DOHH2 (cell line): Measurements from ENCODE around the gene CDHR3.

Source experiments
- H3F3A ChIP-seq: fragments of 200-600 bp; sonication (generic), shearing (Covaris generic); 2 replicates; pipeline ENCODE4 v1.6.0; 2016; ENCODE audit warnings: antibody characterized with exemption, mild to moderate bottlenecking; ENCODE audit not compliant: control insufficient read depth, insufficient read depth
- H3K27ac ChIP-seq: fragments of 200-600 bp; sonication (generic); 2 replicates; pipeline ENCODE4 v1.5.1; 2014; ENCODE audit warnings: low read depth, mild to moderate bottlenecking, low read length, moderate library complexity
- H3K27me3 ChIP-seq: fragments of 200-600 bp; sonication (generic); 2 replicates; pipeline ENCODE4 v1.6.1; 2014; ENCODE audit warnings: mild to moderate bottlenecking, low read length, mixed read lengths; ENCODE audit not compliant: control insufficient read depth
- H3K36me3 ChIP-seq: fragments of 200-600 bp; sonication (generic); 2 replicates; pipeline ENCODE4 v1.6.1; 2014; ENCODE audit warnings: mild to moderate bottlenecking, low read length, moderate library complexity, mixed read lengths; ENCODE audit not compliant: control insufficient read depth
- H3K4me1 ChIP-seq: fragments of 200-600 bp; sonication (generic); 2 replicates; pipeline ENCODE4 v1.6.1; 2014; ENCODE audit warnings: mild to moderate bottlenecking, low read length, mixed read lengths; ENCODE audit not compliant: control insufficient read depth
- H3K4me2 ChIP-seq: fragments of 200-600 bp; sonication (generic); 2 replicates; pipeline ENCODE4 v1.6.0; 2014; ENCODE audit warnings: mild to moderate bottlenecking, low read length, moderate library complexity
- H3K4me3 ChIP-seq: fragments of 200-600 bp; sonication (generic); 2 replicates; pipeline ENCODE4 v1.5.1; 2014; ENCODE audit warnings: mild to moderate bottlenecking, low read length, mixed read lengths
- H3K79me2 ChIP-seq: fragments of 200-600 bp; sonication (generic); 2 replicates; pipeline ENCODE4 v1.6.1; 2014; ENCODE audit warnings: mild to moderate bottlenecking, low read length, mixed read lengths; ENCODE audit not compliant: control insufficient read depth
- H3K9me2 ChIP-seq: fragments of 200-600 bp; sonication (generic); replicated peaks from 2 replicates; pipeline ENCODE4 v1.6.1; 2014; ENCODE audit warnings: mild to moderate bottlenecking, low read length, mixed read lengths; ENCODE audit not compliant: control insufficient read depth
- H3K9me3 ChIP-seq: fragments of 200-600 bp; sonication (generic); 2 replicates; pipeline ENCODE4 v1.6.1; 2014; ENCODE audit warnings: antibody characterized with exemption, low read length, mixed read lengths; ENCODE audit not compliant: control insufficient read depth, insufficient read depth
- H4K20me1 ChIP-seq: fragments of 200-600 bp; sonication (generic); 2 replicates; pipeline ENCODE4 v1.6.0; 2014; ENCODE audit warnings: low read depth, mild to moderate bottlenecking, antibody characterized with exemption, low read length, moderate library complexity; ENCODE audit not compliant: control insufficient read depth, insufficient read depth
- EZH2phosphoT487 ChIP-seq: fragments of 200-600 bp; sonication (generic); IDR thresholded peaks from 2 replicates; pipeline ENCODE4 v1.6.1; 2017; ENCODE audit warnings: borderline replicate concordance, mild to moderate bottlenecking, antibody characterized with exemption, low read length, moderate library complexity, mixed read lengths
- TF ChIP-seq, protein P1 (sequence below): fragments of 200-600 bp; sonication (generic); IDR thresholded peaks from one replicate; pipeline ENCODE4 v1.5.1; 2014; ENCODE audit warnings: antibody characterized with exemption, mild to moderate bottlenecking, low read depth, low read length; ENCODE audit not compliant: poor library complexity, severe bottlenecking

Gene CDHR3

DNA sequence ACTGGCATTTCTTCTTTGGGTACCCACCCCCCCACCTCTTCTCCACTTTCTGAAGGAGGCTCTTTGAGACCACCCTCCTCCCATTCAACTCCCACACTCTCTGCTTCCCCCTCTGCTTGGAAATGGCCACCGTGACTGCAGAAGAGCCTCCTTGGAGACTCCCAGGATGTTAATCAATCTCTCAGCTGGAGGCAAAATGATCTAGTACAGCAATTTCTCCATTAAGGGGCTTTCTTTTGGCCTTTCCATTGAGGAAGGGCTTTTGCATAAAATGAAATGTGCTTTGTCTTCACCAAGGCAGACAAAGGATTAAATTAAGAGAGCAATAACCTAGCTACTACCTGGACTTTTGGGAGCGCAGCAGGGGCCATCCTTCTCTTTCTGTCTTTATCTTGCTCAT is 26.1 kb downstream of the CDHR3 start:
- Histone ChIP-seq H3K27ac (no peak overlapping the region), H4K20me1 (no peaks in the 10 kb centered on the region), H3K36me3 (no peaks in the 10 kb centered on the region), H3K4me1 (peaks cover 24% of the 10 kb centered on the region), H3K9me2 (no peaks in the 10 kb centered on the region), H3F3A (no peaks in the 10 kb centered on the region), H3K9me3 (no peaks in the 10 kb centered on the region), H3K27me3 (peaks cover 18% of the 10 kb centered on the region), H3K4me3 (no peak overlapping the region), H3K4me2 (no peak overlapping the region), H3K79me2 (no peaks in the 10 kb centered on the region)
- no peak for TF ChIP-seq EZH2phosphoT487
- TF ChIP-seq, protein P1, sequence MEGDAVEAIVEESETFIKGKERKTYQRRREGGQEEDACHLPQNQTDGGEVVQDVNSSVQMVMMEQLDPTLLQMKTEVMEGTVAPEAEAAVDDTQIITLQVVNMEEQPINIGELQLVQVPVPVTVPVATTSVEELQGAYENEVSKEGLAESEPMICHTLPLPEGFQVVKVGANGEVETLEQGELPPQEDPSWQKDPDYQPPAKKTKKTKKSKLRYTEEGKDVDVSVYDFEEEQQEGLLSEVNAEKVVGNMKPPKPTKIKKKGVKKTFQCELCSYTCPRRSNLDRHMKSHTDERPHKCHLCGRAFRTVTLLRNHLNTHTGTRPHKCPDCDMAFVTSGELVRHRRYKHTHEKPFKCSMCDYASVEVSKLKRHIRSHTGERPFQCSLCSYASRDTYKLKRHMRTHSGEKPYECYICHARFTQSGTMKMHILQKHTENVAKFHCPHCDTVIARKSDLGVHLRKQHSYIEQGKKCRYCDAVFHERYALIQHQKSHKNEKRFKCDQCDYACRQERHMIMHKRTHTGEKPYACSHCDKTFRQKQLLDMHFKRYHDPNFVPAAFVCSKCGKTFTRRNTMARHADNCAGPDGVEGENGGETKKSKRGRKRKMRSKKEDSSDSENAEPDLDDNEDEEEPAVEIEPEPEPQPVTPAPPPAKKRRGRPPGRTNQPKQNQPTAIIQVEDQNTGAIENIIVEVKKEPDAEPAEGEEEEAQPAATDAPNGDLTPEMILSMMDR: no peak

DNA sequence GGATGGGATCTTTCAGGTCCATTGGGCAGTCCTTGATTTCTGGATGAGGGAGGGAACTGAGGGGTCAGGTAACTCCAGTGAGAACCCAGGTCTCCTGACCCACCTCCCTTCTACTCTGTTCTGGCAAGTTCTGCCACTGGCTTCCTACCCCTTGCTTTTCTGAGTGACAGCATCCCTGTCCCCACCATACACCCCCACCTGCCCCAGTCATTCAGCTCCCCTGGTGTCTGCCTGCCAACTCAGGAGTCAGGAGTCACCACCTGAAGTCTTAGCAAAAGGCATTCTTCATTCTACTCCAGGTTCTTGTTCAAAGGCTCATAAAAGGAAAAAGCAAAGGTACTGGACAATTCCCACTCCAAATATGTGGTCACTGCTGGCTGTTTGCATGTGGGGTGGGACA is 26.6 kb downstream of the CDHR3 start:
- no peak overlapping the region for H3K27ac ChIP-seq
- peaks cover 18% of the 10 kb centered on the region for H3K27me3 ChIP-seq
- H3K9me3 ChIP-seq: no peaks in the 10 kb centered on the region
- no peaks in the 10 kb centered on the region for H3F3A ChIP-seq
- peaks cover 24% of the 10 kb centered on the region for H3K4me1 ChIP-seq
- H4K20me1 ChIP-seq: no peaks in the 10 kb centered on the region
- no peak overlapping the region for H3K4me3 ChIP-seq
- TF ChIP-seq EZH2phosphoT487: no peak
- H3K36me3 ChIP-seq: no peaks in the 10 kb centered on the region
- H3K4me2 ChIP-seq: no peak overlapping the region
- H3K9me2 ChIP-seq: no peaks in the 10 kb centered on the region
- no peaks in the 10 kb centered on the region for H3K79me2 ChIP-seq

DNA sequence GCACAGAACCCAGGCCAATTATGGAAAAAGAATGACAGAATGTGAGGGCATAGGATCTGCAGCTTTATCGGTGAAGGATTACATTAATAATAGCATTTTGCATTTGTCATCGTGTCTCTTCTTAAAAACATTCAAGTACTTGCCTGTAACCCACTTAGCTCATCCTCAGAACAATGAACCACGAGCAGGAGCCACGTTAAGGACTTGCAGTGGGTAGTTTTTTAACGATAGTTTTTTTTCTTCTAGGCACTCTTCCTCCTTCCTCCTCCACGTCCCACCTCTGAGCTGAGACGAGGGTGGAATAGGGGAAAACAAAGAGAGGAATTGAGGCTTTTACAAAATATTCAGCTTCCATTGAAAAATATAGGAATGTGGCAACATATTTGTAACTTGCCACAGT is 27.1 kb downstream of the CDHR3 start:
- no peak overlapping the region for H3K4me2 ChIP-seq

DNA sequence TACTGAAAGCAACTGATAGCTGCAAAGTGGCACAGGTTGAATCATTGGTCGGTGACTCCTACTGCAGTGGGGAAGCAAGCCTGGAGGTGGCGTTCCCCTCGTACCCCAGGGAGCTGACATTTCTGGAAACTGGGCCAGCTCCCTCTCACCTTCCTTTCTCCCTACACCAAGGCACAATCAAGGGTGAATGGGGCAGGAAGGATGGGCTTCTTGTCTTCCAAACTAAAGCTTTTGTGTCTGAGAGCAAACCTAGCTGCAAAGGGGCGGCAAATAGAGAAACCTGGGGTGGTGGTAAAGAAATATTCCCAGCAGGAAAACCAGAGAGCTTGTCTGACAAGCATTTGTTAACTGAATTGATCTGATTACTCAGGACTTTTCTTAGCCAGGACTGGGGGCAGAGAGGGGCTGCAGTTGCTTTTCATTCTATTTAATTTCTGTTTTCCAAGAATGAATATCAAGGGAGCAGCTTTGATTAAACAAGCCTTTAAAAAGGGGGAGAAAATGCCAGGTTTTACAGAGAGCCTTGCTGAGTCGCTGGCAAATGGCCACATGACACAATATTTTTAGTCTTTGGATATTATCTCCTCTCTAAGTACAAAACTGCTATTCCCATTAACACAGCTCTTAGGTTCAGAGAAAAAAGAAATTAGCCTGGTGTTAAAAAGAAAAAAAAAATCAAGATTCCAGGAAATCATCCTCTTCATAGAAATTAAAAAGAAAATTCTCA is 27.8 kb downstream of the CDHR3 start:
- peaks cover 24% of the 10 kb centered on the region for H3K4me1 ChIP-seq
- no peaks in the 10 kb centered on the region for H3F3A ChIP-seq
- H3K79me2 ChIP-seq: no peaks in the 10 kb centered on the region
- H3K4me2 ChIP-seq: no peak overlapping the region
- no peaks in the 10 kb centered on the region for H4K20me1 ChIP-seq
- no peak overlapping the region for H3K27ac ChIP-seq
- H3K9me3 ChIP-seq: no peaks in the 10 kb centered on the region
- no peaks in the 10 kb centered on the region for H3K9me2 ChIP-seq
- peaks cover 14% of the 10 kb centered on the region for H3K27me3 ChIP-seq
- no peaks in the 10 kb centered on the region for H3K36me3 ChIP-seq
- no peak overlapping the region for H3K4me3 ChIP-seq
- TF ChIP-seq EZH2phosphoT487: no peak
- TF ChIP-seq, protein P1: no peak

More for the DNA sequence above, 27.1 kb downstream of the CDHR3 start:
- H3K36me3 ChIP-seq: no peaks in the 10 kb centered on the region
- H3K79me2 ChIP-seq: no peaks in the 10 kb centered on the region
- H4K20me1 ChIP-seq: no peaks in the 10 kb centered on the region
- H3K27ac ChIP-seq: no peak overlapping the region
- no peaks in the 10 kb centered on the region for H3K9me2 ChIP-seq
- peaks cover 17% of the 10 kb centered on the region for H3K27me3 ChIP-seq
- H3K4me3 ChIP-seq: no peak overlapping the region
- peaks cover 24% of the 10 kb centered on the region for H3K4me1 ChIP-seq
- no peak for TF ChIP-seq EZH2phosphoT487
- TF ChIP-seq, protein P1: no peak
- H3K9me3 ChIP-seq: no peaks in the 10 kb centered on the region
- no peaks in the 10 kb centered on the region for H3F3A ChIP-seq
